ENCODE data around the gene COL19A1. TPM values are rescaled to one million over a fixed set of nuclear protein-coding genes. Genes with fewer than 3 reads are reported as not detected.

The COL19A1 gene
- total RNA-seq, 2 experiments from 2014 or later = 0.03 TPM; not detected in 1

DNA sequence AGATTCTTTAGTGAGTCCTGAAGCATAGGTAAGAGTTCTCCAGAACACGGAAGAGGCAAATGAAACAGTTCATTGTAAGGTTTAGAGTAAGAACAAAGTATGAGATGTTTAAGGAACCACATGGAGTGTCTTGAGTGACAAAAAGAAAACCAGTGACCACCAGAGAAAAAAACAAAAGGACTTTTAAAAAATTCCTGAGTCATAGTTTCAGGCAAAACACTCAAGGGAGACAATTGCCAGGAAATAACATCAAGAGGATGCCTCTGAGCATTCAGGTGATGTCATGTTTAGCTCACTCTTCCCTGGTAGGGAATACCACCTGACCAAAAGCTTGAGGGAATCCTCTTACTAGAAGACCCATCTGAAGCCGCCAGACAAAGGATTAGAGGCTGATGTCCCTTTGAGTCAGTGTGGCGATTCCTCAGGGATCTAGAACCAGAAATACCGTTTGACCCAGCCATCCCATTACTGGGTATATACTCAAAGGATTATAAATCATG lies 110.3 kb downstream of the COL19A1 start:
- no TSS peak for BruUV-seq (replicated peaks)
- no peaks in the 10 kb centered on the region for H3K4me1 ChIP-seq (ENCODE audit: insufficient read depth, low read length, poor library complexity, severe bottlenecking)
- no peaks in the 10 kb centered on the region for H3K36me3 ChIP-seq (ENCODE audit: insufficient read depth, low read length)
- H3K4me2 ChIP-seq (ENCODE audit: low read length) = no peak overlapping the region
- TF ChIP-seq EZH2phosphoT487 (IDR thresholded peaks at IDR 0.05; ENCODE audit: borderline replicate concordance, low read depth, low read length) = no peak
- TF ChIP-seq, protein P1, sequence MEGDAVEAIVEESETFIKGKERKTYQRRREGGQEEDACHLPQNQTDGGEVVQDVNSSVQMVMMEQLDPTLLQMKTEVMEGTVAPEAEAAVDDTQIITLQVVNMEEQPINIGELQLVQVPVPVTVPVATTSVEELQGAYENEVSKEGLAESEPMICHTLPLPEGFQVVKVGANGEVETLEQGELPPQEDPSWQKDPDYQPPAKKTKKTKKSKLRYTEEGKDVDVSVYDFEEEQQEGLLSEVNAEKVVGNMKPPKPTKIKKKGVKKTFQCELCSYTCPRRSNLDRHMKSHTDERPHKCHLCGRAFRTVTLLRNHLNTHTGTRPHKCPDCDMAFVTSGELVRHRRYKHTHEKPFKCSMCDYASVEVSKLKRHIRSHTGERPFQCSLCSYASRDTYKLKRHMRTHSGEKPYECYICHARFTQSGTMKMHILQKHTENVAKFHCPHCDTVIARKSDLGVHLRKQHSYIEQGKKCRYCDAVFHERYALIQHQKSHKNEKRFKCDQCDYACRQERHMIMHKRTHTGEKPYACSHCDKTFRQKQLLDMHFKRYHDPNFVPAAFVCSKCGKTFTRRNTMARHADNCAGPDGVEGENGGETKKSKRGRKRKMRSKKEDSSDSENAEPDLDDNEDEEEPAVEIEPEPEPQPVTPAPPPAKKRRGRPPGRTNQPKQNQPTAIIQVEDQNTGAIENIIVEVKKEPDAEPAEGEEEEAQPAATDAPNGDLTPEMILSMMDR (conservative IDR thresholded peaks at IDR 0.05; ENCODE audit: low read length) = no peak
- POLR2A ChIA-PET = no interaction called here
- no peak overlapping the region for H3K27ac ChIP-seq (ENCODE audit: low read depth, low read length, poor library complexity, severe bottlenecking)
- CTCF ChIA-PET (ENCODE audit: unreplicated experiment) = no interaction called here
- H2AFZ ChIP-seq (ENCODE audit: low read length) = no peak overlapping the region
- intact Hi-C loops (cut with micrococcal nuclease; ENCODE audit: unreplicated experiment) = no loop called here
- no peaks in the 10 kb centered on the region for H4K20me1 ChIP-seq (ENCODE audit: insufficient read depth, low read length)
- no peak overlapping the region for H3K4me3 ChIP-seq (ENCODE audit: low read depth, low read length, poor library complexity, severe bottlenecking)
- no peaks in the 10 kb centered on the region for H3K9me3 ChIP-seq (ENCODE audit: low read length)
- H3K79me2 ChIP-seq (ENCODE audit: insufficient read depth, low read depth, low read length) = no peaks in the 10 kb centered on the region
- H3K9me2 ChIP-seq (ENCODE audit: insufficient read depth, low read length) = no peaks in the 10 kb centered on the region
- no peak for DNase-seq (ENCODE audit: low spot score)

DNA sequence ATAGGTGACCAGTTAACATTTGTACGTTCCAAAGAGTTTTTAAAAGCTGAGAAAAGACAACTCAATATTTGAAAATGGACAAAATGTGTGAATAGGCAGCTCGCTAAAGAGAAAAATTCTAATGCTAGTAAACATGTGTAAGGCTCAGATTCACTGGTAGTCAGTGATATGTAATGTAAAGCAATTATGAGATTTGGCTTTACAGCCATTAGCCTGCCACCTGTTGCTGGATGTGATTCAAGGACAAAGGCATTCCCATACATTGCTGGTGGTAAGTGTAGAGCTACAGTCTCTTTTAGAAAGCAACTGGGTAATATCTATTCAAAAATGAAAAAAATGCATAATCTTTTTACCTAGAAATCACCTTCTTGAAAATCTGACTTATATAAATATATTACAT lies 114.3 kb downstream of the COL19A1 start:
- Histone ChIP-seq H3K4me2 (ENCODE audit: low read length) (no peak overlapping the region), H3K9me2 (ENCODE audit: insufficient read depth, low read length) (no peaks in the 10 kb centered on the region), H2AFZ (ENCODE audit: low read length) (no peak overlapping the region), H3K79me2 (ENCODE audit: insufficient read depth, low read depth, low read length) (no peaks in the 10 kb centered on the region), H3K4me1 (ENCODE audit: insufficient read depth, low read length, poor library complexity, severe bottlenecking) (no peaks in the 10 kb centered on the region), H3K27ac (ENCODE audit: low read depth, low read length, poor library complexity, severe bottlenecking) (no peak overlapping the region), H3K9me3 (ENCODE audit: low read length) (no peaks in the 10 kb centered on the region), H4K20me1 (ENCODE audit: insufficient read depth, low read length) (no peaks in the 10 kb centered on the region), H3K36me3 (ENCODE audit: insufficient read depth, low read length) (no peaks in the 10 kb centered on the region), H3K4me3 (ENCODE audit: low read depth, low read length, poor library complexity, severe bottlenecking) (no peak overlapping the region)
- ChIA-PET POLR2A (no interaction called here), CTCF (ENCODE audit: unreplicated experiment) (no interaction called here)
- intact Hi-C loops (cut with micrococcal nuclease; ENCODE audit: unreplicated experiment) = no loop called here
- DNase-seq (ENCODE audit: low spot score) = no peak
- no TSS peak for BruUV-seq (replicated peaks)
- no peak for TF ChIP-seq EZH2phosphoT487 (IDR thresholded peaks at IDR 0.05; ENCODE audit: borderline replicate concordance, low read depth, low read length)
- TF ChIP-seq, protein P1 (conservative IDR thresholded peaks at IDR 0.05; ENCODE audit: low read length) = no peak

DNA sequence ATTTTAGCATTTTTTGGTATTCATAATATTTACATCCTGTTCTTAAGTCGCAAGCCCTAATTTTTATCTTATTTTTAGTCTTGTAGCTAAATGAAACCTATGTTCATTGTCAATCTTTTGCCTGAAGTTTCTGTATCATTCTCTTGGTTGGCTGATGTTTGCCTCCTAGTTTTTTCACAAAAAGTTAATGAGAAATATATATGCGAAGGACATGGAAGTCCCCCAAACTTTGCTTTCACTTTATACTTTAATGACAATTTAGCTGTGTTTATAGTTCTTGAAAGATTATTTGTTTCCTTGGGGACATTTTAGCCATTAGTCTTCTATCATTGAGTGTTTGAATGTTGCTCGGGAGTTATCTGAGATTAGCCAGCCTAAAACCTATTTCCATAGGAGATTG lies 118.2 kb downstream of the COL19A1 start:
- no peak overlapping the region for H3K4me2 ChIP-seq (ENCODE audit: low read length)
- CTCF ChIA-PET (ENCODE audit: unreplicated experiment) = no interaction called here

More for the DNA sequence above, 118.2 kb downstream of the COL19A1 start:
- Histone ChIP-seq H4K20me1 (ENCODE audit: insufficient read depth, low read length) (no peaks in the 10 kb centered on the region), H3K79me2 (ENCODE audit: insufficient read depth, low read depth, low read length) (no peaks in the 10 kb centered on the region), H3K27ac (ENCODE audit: low read depth, low read length, poor library complexity, severe bottlenecking) (no peak overlapping the region), H3K36me3 (ENCODE audit: insufficient read depth, low read length) (no peaks in the 10 kb centered on the region), H3K4me1 (ENCODE audit: insufficient read depth, low read length, poor library complexity, severe bottlenecking) (no peaks in the 10 kb centered on the region), H3K9me2 (ENCODE audit: insufficient read depth, low read length) (no peaks in the 10 kb centered on the region; the same call in 1 of the 2 replicates), H3K4me3 (ENCODE audit: low read depth, low read length, poor library complexity, severe bottlenecking) (no peak overlapping the region), H3K9me3 (ENCODE audit: low read length) (no peaks in the 10 kb centered on the region), H2AFZ (ENCODE audit: low read length) (no peak overlapping the region)
- intact Hi-C loops (cut with micrococcal nuclease; ENCODE audit: unreplicated experiment) = no loop called here
- POLR2A ChIA-PET = interaction anchor here (0.9 kb wide), 1 partner anchor 25 kb away, joined by 4 read pairs; no protein-coding TSS in a partner anchor
- TF ChIP-seq, protein P1 (conservative IDR thresholded peaks at IDR 0.05; ENCODE audit: low read length) = no peak
- no peak for TF ChIP-seq EZH2phosphoT487 (IDR thresholded peaks at IDR 0.05; ENCODE audit: borderline replicate concordance, low read depth, low read length)
- BruUV-seq (replicated peaks) = no TSS peak
- DNase-seq (ENCODE audit: low spot score) = no peak
